IMR-90 (cell line): Measurements from ENCODE around the gene DRAP1. TPM values are rescaled to one million over a fixed set of nuclear protein-coding genes. Genes with fewer than 3 reads are reported as not detected.

Experiments used
- ATAC-seq: fragments of 200-7000 bp; cut with Tn5 transposase; 2 replicates; pipeline ENCODE4 v1.9.1; 2020; ENCODE audit warnings: low read depth, mild to moderate bottlenecking, moderate library complexity
- BruUV-seq: library from RNA; stranded (reverse); fragments of 400-500 nt; replicated peaks from 2 replicates; lab custom pipeline; 2021; lab: Mats Ljungman, UMichigan
- CTCF ChIA-PET: fragments of 300-600 bp; formaldehyde crosslinking; extraction: SDS; loops from one replicate; lab custom pipeline; 2021; ENCODE audit warnings: antibody characterized with exemption; lab: Yijun Ruan, JAX
- POLR2A ChIA-PET: fragments of 300-600 bp; sonication (Branson Sonifier 250); formaldehyde crosslinking; loops from one replicate; lab custom pipeline; 2022; ENCODE audit warnings: antibody characterized with exemption; ENCODE audit not compliant: unreplicated experiment; lab: Charles Lee
- DNase-seq: peaks from one replicate; pipeline ENCODE4 v3.0.0; 2013
- H2AFZ ChIP-seq: replicated peaks from 2 replicates; pipeline ENCODE3; 2013; ENCODE audit warnings: low read length, mild to moderate bottlenecking; ENCODE audit not compliant: poor library complexity
- H2AK5ac ChIP-seq: 2 replicates; pipeline ENCODE4 v1.6.1; 2013; ENCODE audit warnings: low read depth, low read length, inconsistent platforms
- H2AK9ac ChIP-seq: replicated peaks from 2 replicates; pipeline ENCODE3; 2013; ENCODE audit warnings: mild to moderate bottlenecking, low read depth, low read length, moderate library complexity; ENCODE audit not compliant: poor library complexity
- H2BK120ac ChIP-seq: 2 replicates; pipeline ENCODE4 v1.6.1; 2013; ENCODE audit warnings: low read depth, low read length, inconsistent platforms
- H2BK15ac ChIP-seq: 3 replicates; pipeline ENCODE4 v1.6.1; 2013; ENCODE audit warnings: low read depth, low read length, inconsistent platforms
- H2BK20ac ChIP-seq: 2 replicates; pipeline ENCODE4 v1.6.1; 2013; ENCODE audit warnings: low read depth, mild to moderate bottlenecking, inconsistent platforms, low read length, moderate library complexity
- H2BK5ac ChIP-seq: 2 replicates; pipeline ENCODE4 v1.6.1; 2013; ENCODE audit warnings: mild to moderate bottlenecking, low read depth, low read length, inconsistent platforms; ENCODE audit not compliant: poor library complexity, severe bottlenecking
- H3K14ac ChIP-seq: replicated peaks from 2 replicates; pipeline ENCODE4 v1.6.1; 2013; ENCODE audit warnings: low read depth, low read length, inconsistent platforms
- H3K18ac ChIP-seq: 2 replicates; pipeline ENCODE4 v1.6.1; 2013; ENCODE audit warnings: low read depth, low read length, control low read depth
- H3K23ac ChIP-seq: 2 replicates; pipeline ENCODE4 v1.6.1; 2013; ENCODE audit warnings: low read depth, low read length, inconsistent platforms
- H3K27ac ChIP-seq: 2 replicates; pipeline ENCODE4 v1.5.1; 2013; ENCODE audit warnings: mild to moderate bottlenecking, control low read depth, low read length; ENCODE audit not compliant: insufficient read depth
- H3K27me3 ChIP-seq: 2 replicates; pipeline ENCODE4 v1.6.1; 2013; ENCODE audit warnings: low read length; ENCODE audit not compliant: control insufficient read depth, insufficient read depth
- H3K36me3 ChIP-seq: 2 replicates; pipeline ENCODE4 v1.6.1; 2013; ENCODE audit warnings: low read length, mixed read lengths; ENCODE audit not compliant: control insufficient read depth, insufficient read depth
- H3K4ac ChIP-seq: 2 replicates; pipeline ENCODE4 v1.6.1; 2013; ENCODE audit warnings: low read depth, low read length, inconsistent platforms
- H3K4me1 ChIP-seq: 2 replicates; pipeline ENCODE4 v1.6.1; 2013; ENCODE audit warnings: low read length, mixed read lengths; ENCODE audit not compliant: control insufficient read depth, insufficient read depth
- H3K4me2 ChIP-seq: 2 replicates; pipeline ENCODE4 v1.6.1; 2013; ENCODE audit warnings: low read depth, mild to moderate bottlenecking, control low read depth, low read length, moderate library complexity
- H3K4me3 ChIP-seq: 2 replicates; pipeline ENCODE4 v1.5.1; 2013; ENCODE audit warnings: low read depth, mild to moderate bottlenecking, control low read depth, low read length, moderate library complexity; ENCODE audit not compliant: insufficient read depth
- H3K56ac ChIP-seq: 2 replicates; pipeline ENCODE4 v1.6.1; 2013; ENCODE audit warnings: low read length, inconsistent platforms; ENCODE audit not compliant: insufficient read depth; ENCODE audit errors: extremely low read depth
- H3K79me1 ChIP-seq, 2 experiments: 2 replicates each; pipeline ENCODE4 v1.6.1; 2013; ENCODE audit warnings: low read length in 2 of 2, inconsistent platforms in 1 of 2, low read depth in 1 of 2
- H3K9ac ChIP-seq: 2 replicates; pipeline ENCODE4 v1.6.1; 2013; ENCODE audit warnings: low read depth, low read length, control low read depth
- H3K9me1 ChIP-seq: 2 replicates; pipeline ENCODE4 v1.6.1; 2013; ENCODE audit warnings: low read length, inconsistent platforms; ENCODE audit not compliant: insufficient read depth
- H3K9me3 ChIP-seq: 2 replicates; pipeline ENCODE4 v1.6.1; 2013; ENCODE audit warnings: low read length; ENCODE audit not compliant: control insufficient read depth, insufficient read depth
- H4K20me1 ChIP-seq: 2 replicates; pipeline ENCODE4 v1.6.1; 2013; ENCODE audit warnings: low read length, inconsistent platforms; ENCODE audit not compliant: insufficient read depth
- H4K5ac ChIP-seq: 2 replicates; pipeline ENCODE4 v1.6.1; 2013; ENCODE audit warnings: mild to moderate bottlenecking, low read depth, low read length, control low read depth
- H4K8ac ChIP-seq, 2 experiments: 2 replicates each; pipeline ENCODE4 v1.6.1; 2013; ENCODE audit warnings: low read depth in 2 of 2, low read length in 2 of 2, control low read depth in 1 of 2, inconsistent platforms in 1 of 2
- H4K91ac ChIP-seq: 2 replicates; pipeline ENCODE4 v1.6.1; 2013; ENCODE audit warnings: low read depth, low read length, inconsistent platforms; ENCODE audit not compliant: insufficient read depth
- BHLHE40 ChIP-seq: fragments of 150-350 bp; IDR thresholded peaks from 2 replicates; pipeline ENCODE4 v1.6.1; 2016; ENCODE audit warnings: mild to moderate bottlenecking, low read depth, low read length
- CEBPB ChIP-seq: IDR thresholded peaks from 2 replicates; pipeline ENCODE4 v1.6.1; 2012; ENCODE audit warnings: low read depth, low read length, improper control_type of control experiment
- CHD1 ChIP-seq: IDR thresholded peaks from 2 replicates; pipeline ENCODE4 v1.6.1; 2012; ENCODE audit warnings: low read depth, low read length, improper control_type of control experiment
- FOS ChIP-seq: fragments of 150-350 bp; IDR thresholded peaks from 2 replicates; pipeline ENCODE4 v1.6.1; 2016; ENCODE audit warnings: low read depth, low read length
- MAFK ChIP-seq: IDR thresholded peaks from 2 replicates; pipeline ENCODE4 v1.6.1; 2012; ENCODE audit warnings: low read depth, low read length, improper control_type of control experiment
- MAZ ChIP-seq: IDR thresholded peaks from 2 replicates; pipeline ENCODE4 v1.6.1; 2012; ENCODE audit warnings: low read depth, mild to moderate bottlenecking, low read length, improper control_type of control experiment, moderate library complexity, borderline replicate concordance
- MXI1 ChIP-seq: IDR thresholded peaks from 2 replicates; pipeline ENCODE4 v1.6.1; 2012; ENCODE audit warnings: low read depth, mild to moderate bottlenecking, low read length, moderate library complexity, borderline replicate concordance
- NFE2L2 ChIP-seq: fragments of 150-350 bp; IDR thresholded peaks from 2 replicates; pipeline ENCODE4 v1.6.1; 2016; ENCODE audit warnings: low read depth, mild to moderate bottlenecking, low read length
- POLR2A ChIP-seq: IDR thresholded peaks from 2 replicates; pipeline ENCODE4 v1.6.1; 2012; ENCODE audit warnings: mild to moderate bottlenecking, low read depth, low read length
- RAD21 ChIP-seq: IDR thresholded peaks from 2 replicates; pipeline ENCODE4 v1.6.1; 2012; ENCODE audit warnings: low read length, improper control_type of control experiment
- RCOR1 ChIP-seq: IDR thresholded peaks from 2 replicates; pipeline ENCODE4 v1.6.1; 2012; ENCODE audit warnings: mild to moderate bottlenecking, low read length, improper control_type of control experiment; ENCODE audit not compliant: insufficient replicate concordance
- RFX5 ChIP-seq: IDR thresholded peaks from 2 replicates; pipeline ENCODE4 v1.8.0; 2012; ENCODE audit warnings: low read depth, mild to moderate bottlenecking, low read length, moderate library complexity
- SMC3 ChIP-seq: fragments of 150-350 bp; IDR thresholded peaks from 2 replicates; pipeline ENCODE4 v1.6.1; 2016; ENCODE audit warnings: low read depth, mild to moderate bottlenecking, antibody characterized with exemption, low read length, moderate library complexity
- WGBS, 2 experiments: methylation state at CpG; one replicate each; pipeline versions ENCODE4 v1.1.5 to v1.1.7; 2013; ENCODE audit warnings: missing lambda C conversion rate in 2 of 2; ENCODE audit not compliant: insufficient read length in 1 of 2; ENCODE audit errors: extremely low coverage in 2 of 2; 5-methylcytosine and 5-hydroxymethylcytosine counted together
- dilution Hi-C: fragments of 300-500 bp; cut with HindIII; formaldehyde crosslinking; loops from one replicate; pipeline ENCODE4 v1.14.3; 2018; ENCODE audit warnings: low sequenced_read_pairs; ENCODE audit not compliant: unreplicated experiment
- in situ Hi-C: fragments of 300-500 bp; cut with MboI; formaldehyde crosslinking; loops from 3 replicates; pipeline ENCODE4 v1.14.3; 2019; ENCODE audit warnings: low sequenced_read_pairs, inconsistent platforms, mixed read lengths
- intact Hi-C: fragments of 100-400 bp; cut with micrococcal nuclease; formaldehyde crosslinking; loops from 2 replicates; pipeline ENCODE4 v1.10.0; 2022
- polyA plus RNA-seq, 3 experiments: library from polyadenylated mRNA; depleted of rRNA; stranded (reverse); fragments of >200 nt; gene quantifications; 2 replicates each; pipeline ENCODE4 v1.2.3, GENCODE V29; 2012; ENCODE audit warnings: low replicate concordance in 1 of 3
- total RNA-seq: library from RNA; depleted of rRNA; stranded (reverse); fragments of >200 nt; gene quantifications from 2 replicates; pipeline ENCODE4 v1.2.3, GENCODE V29; 2012
- TF ChIP-seq, protein P1 (sequence below): fragments of 150-350 bp; IDR thresholded peaks from 2 replicates; pipeline ENCODE4 v1.6.1; 2016; ENCODE audit warnings: low read depth, mild to moderate bottlenecking, low read length, moderate library complexity, borderline replicate concordance
- TF ChIP-seq, protein P2 (sequence below): conservative IDR thresholded peaks from 2 replicates; pipeline ENCODE4 v1.5.1; 2012; ENCODE audit warnings: mild to moderate bottlenecking, low read depth, low read length, improper control_type of control experiment
- TF ChIP-seq, protein P3 (sequence below): fragments of 150-350 bp; IDR thresholded peaks from 2 replicates; pipeline ENCODE4 v1.6.1; 2017; ENCODE audit warnings: mild to moderate bottlenecking, antibody characterized with exemption, low read length, low read depth

The DRAP1 gene
- total and polyA plus RNA-seq, 2 of the 4 experiments (the other 2 are of a cell fraction): 237 to 344 TPM

DNA sequence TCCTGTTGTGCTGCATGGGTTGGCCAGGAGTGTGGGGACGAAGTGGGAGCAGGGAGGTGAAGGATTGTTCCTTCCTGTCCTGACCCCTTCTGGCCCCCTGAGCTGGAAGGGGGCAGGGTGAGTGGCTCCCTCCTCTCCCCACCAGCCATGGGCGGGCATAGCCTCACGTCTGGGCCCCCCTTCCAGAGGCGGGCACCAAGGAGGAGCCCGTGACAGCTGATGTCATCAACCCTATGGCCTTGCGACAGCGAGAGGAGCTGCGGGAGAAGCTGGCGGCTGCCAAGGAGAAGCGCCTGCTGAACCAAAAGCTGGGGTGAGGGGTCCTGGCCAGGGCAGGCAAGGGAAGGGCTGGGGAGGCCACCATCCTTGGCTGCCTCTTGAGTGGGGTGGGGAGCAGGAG, 45.7 kb downstream of the DRAP1 start:
- Histone ChIP-seq H3K27me3 (no peaks in the 10 kb centered on the region), H3K23ac (no peak overlapping the region), H3K4me1 (peaks cover 8% of the 10 kb centered on the region), H3K4me3 (no peak overlapping the region), H3K27ac (no peak overlapping the region), H4K5ac (no peak overlapping the region), H2BK120ac (no peak overlapping the region), H3K56ac (no peak overlapping the region), H2BK5ac (no peak overlapping the region), H4K8ac (no peak overlapping the region), H3K4ac (no peak overlapping the region), H2AFZ (no peak overlapping the region), H3K79me1 (peaks cover 19 to 64% of the 10 kb centered on the region in 2 experiments), H4K20me1 (peaks cover 7% of the 10 kb centered on the region), H3K9me3 (no peaks in the 10 kb centered on the region), H2AK5ac (no peak overlapping the region), H4K91ac (no peak overlapping the region), H2AK9ac (no peak overlapping the region), H3K4me2 (no peak overlapping the region), H3K9me1 (peaks cover 5% of the 10 kb centered on the region; the same call in 1 of the 2 replicates), H3K14ac (no peak overlapping the region), H2BK15ac (no peak overlapping the region), H3K9ac (no peak overlapping the region), H3K36me3 (peaks cover 53% of the 10 kb centered on the region), H2BK20ac (no peak overlapping the region), H3K18ac (no peak overlapping the region)
- dilution Hi-C loops: no loop called here
- TF ChIP-seq, protein P1, sequence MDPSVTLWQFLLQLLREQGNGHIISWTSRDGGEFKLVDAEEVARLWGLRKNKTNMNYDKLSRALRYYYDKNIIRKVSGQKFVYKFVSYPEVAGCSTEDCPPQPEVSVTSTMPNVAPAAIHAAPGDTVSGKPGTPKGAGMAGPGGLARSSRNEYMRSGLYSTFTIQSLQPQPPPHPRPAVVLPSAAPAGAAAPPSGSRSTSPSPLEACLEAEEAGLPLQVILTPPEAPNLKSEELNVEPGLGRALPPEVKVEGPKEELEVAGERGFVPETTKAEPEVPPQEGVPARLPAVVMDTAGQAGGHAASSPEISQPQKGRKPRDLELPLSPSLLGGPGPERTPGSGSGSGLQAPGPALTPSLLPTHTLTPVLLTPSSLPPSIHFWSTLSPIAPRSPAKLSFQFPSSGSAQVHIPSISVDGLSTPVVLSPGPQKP: no peak
- TF ChIP-seq FOS: no peak
- TF ChIP-seq POLR2A: no peak
- no peak for TF ChIP-seq CEBPB
- no peak for TF ChIP-seq CHD1
- TF ChIP-seq NFE2L2: no peak
- TF ChIP-seq RAD21: no peak
- TF ChIP-seq, protein P2, sequence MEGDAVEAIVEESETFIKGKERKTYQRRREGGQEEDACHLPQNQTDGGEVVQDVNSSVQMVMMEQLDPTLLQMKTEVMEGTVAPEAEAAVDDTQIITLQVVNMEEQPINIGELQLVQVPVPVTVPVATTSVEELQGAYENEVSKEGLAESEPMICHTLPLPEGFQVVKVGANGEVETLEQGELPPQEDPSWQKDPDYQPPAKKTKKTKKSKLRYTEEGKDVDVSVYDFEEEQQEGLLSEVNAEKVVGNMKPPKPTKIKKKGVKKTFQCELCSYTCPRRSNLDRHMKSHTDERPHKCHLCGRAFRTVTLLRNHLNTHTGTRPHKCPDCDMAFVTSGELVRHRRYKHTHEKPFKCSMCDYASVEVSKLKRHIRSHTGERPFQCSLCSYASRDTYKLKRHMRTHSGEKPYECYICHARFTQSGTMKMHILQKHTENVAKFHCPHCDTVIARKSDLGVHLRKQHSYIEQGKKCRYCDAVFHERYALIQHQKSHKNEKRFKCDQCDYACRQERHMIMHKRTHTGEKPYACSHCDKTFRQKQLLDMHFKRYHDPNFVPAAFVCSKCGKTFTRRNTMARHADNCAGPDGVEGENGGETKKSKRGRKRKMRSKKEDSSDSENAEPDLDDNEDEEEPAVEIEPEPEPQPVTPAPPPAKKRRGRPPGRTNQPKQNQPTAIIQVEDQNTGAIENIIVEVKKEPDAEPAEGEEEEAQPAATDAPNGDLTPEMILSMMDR: no peak
- no peak for TF ChIP-seq MAZ
- TF ChIP-seq SMC3: no peak
- TF ChIP-seq BHLHE40: no peak
- TF ChIP-seq RFX5: no peak
- TF ChIP-seq MXI1: no peak
- no peak for TF ChIP-seq MAFK
- TF ChIP-seq, protein P3, sequence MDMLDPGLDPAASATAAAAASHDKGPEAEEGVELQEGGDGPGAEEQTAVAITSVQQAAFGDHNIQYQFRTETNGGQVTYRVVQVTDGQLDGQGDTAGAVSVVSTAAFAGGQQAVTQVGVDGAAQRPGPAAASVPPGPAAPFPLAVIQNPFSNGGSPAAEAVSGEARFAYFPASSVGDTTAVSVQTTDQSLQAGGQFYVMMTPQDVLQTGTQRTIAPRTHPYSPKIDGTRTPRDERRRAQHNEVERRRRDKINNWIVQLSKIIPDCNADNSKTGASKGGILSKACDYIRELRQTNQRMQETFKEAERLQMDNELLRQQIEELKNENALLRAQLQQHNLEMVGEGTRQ: no peak
- no peak for TF ChIP-seq RCOR1
- ChIA-PET CTCF (no interaction called here), POLR2A (no interaction called here)
- DNase-seq: no peak
- no peak for ATAC-seq
- WGBS, 2 experiments: 74% methylated on average over 5 of the region's 10 CpGs; no CpG with 5 or more reads in 1 of the 2 experiments
- intact Hi-C loops: loop anchor here (5.0 kb wide), 1 partner anchor 48 kb away; the partner anchor contains the start of genes C11orf68 and DRAP1
- BruUV-seq: no TSS peak
- in situ Hi-C loops: loop anchor here (5.0 kb wide), 1 partner anchor 73 kb away; the partner anchor contains the start of gene CCDC85B
